T-cell (primary cell): Measurements from ENCODE around the gene P3H1. TPM values are rescaled to one million over a fixed set of nuclear protein-coding genes. Genes with fewer than 3 reads are reported as not detected.
A peak's percentile ranks its signal among the peaks of the same experiment; 100 is the strongest.
"Not testable (repeated sequence)": the region's sequence is repeated elsewhere in the genome, so short reads cannot be mapped to it uniquely, and the experiment has no call there.

Experiments
- ATAC-seq, 4 experiments: fragments of 200-7000 bp in 3 of 4; fragments of 150-1000 bp in 1 of 4; cut with Tn5 transposase; replicated peaks in 1 of 4; 1 replicate in 3 of 4; 2 replicates in 1 of 4; pipeline ENCODE4 v1.10.0; 2021; ENCODE audit warnings: moderate library complexity in 3 of 4, mild to moderate bottlenecking in 2 of 4, moderate number of reproducible peaks in 1 of 4
- CTCF ChIA-PET, 2 donors: fragments of 300-600 bp; sonication (Branson Sonifier 250); formaldehyde crosslinking; loops; one replicate each; lab custom pipeline; 2022; ENCODE audit warnings: antibody characterized with exemption in 2 of 2; lab: Charles Lee
- POLR2A ChIA-PET, 2 donors: fragments of 300-600 bp; sonication (Branson Sonifier 250); formaldehyde crosslinking; loops; one replicate each; lab custom pipeline; 2022; ENCODE audit warnings: antibody characterized with exemption in 2 of 2; lab: Charles Lee
- DNase-seq, 35 experiments: peaks; one replicate each; pipeline versions ENCODE4 v3.0.0 to v3.0.0-alpha.2; 2013 to 2023
- H3K27ac ChIP-seq: one replicate; pipeline ENCODE4 v1.5.1; 2013; ENCODE audit warnings: low read length
- H3K27me3 ChIP-seq, 2 experiments: replicated peaks in 1 of 2; 1 replicate in 1 of 2; 2 replicates in 1 of 2; pipeline versions ENCODE4 v1.6.1 to v1.7.0; 2013; ENCODE audit warnings: low read length in 1 of 2, mixed read lengths in 1 of 2; ENCODE audit not compliant: control insufficient read depth in 2 of 2, insufficient read depth in 2 of 2; ENCODE audit errors: extremely low read depth in 1 of 2
- H3K36me3 ChIP-seq, 2 donors: 1 replicate in 1 of 2; 2 replicates in 1 of 2; pipeline versions ENCODE4 v1.6.1 to v1.7.0; 2013; ENCODE audit warnings: low read length in 1 of 2; ENCODE audit not compliant: control insufficient read depth in 2 of 2, insufficient read depth in 1 of 2; ENCODE audit errors: extremely low read depth in 1 of 2
- H3K4me1 ChIP-seq, 2 experiments: 1 replicate in 1 of 2; 2 replicates in 1 of 2; pipeline versions ENCODE4 v1.6.1 to v1.7.0; 2013; ENCODE audit warnings: low read length in 2 of 2, mixed read lengths in 1 of 2; ENCODE audit not compliant: insufficient read depth in 2 of 2, control insufficient read depth in 1 of 2; ENCODE audit errors: extremely low read depth in 1 of 2
- H3K4me3 ChIP-seq, 2 donors: 1 replicate in 1 of 2; 2 replicates in 1 of 2; pipeline versions ENCODE4 v1.5.1 to v1.7.0; 2013; ENCODE audit warnings: mild to moderate bottlenecking in 2 of 2, low read length in 1 of 2, moderate library complexity in 1 of 2; ENCODE audit not compliant: control insufficient read depth in 1 of 2; ENCODE audit errors: extremely low read depth in 1 of 2
- H3K9me3 ChIP-seq: 2 replicates; pipeline ENCODE4 v1.7.0; 2013
- H3K27ac Mint-ChIP-seq, 2 donors: one replicate each; pipeline ENCODE4 v1.8.0; 2020 to 2021; ENCODE audit warnings: mild to moderate bottlenecking in 2 of 2, mixed read lengths in 2 of 2
- H3K27me3 Mint-ChIP-seq, 2 donors: one replicate each; pipeline ENCODE4 v1.8.0; 2021 to 2022; ENCODE audit warnings: mixed read lengths in 2 of 2
- H3K36me3 Mint-ChIP-seq: one replicate; pipeline ENCODE4 v1.8.0; 2021; ENCODE audit warnings: mixed read lengths
- H3K4me1 Mint-ChIP-seq, 3 donors: one replicate each; pipeline ENCODE4 v1.8.0; 2020 to 2022; ENCODE audit warnings: mixed read lengths in 3 of 3, mild to moderate bottlenecking in 1 of 3
- H3K4me3 Mint-ChIP-seq, 3 donors: one replicate each; pipeline ENCODE4 v1.8.0; 2020 to 2022; ENCODE audit warnings: mild to moderate bottlenecking in 3 of 3, mixed read lengths in 3 of 3, moderate library complexity in 3 of 3
- H3K9me3 Mint-ChIP-seq, 3 donors: one replicate each; pipeline ENCODE4 v1.8.0; 2020 to 2022; ENCODE audit warnings: mixed read lengths in 3 of 3
- WGBS: methylation state at CpG from one replicate; pipeline ENCODE4 v1.1.5; 2013; ENCODE audit warnings: missing lambda C conversion rate; ENCODE audit not compliant: insufficient coverage; 5-methylcytosine and 5-hydroxymethylcytosine counted together
- total RNA-seq, 35 experiments: library from RNA in 6 of 35; stranded (reverse) in 6 of 35; fragments of 120-200 nt in 1 of 35; gene quantifications; one replicate each; pipeline versions ENCODE4 v1.2.1 to v1.2.4 and lab custom pipeline; 2013 to 2026

Gene P3H1
- total RNA-seq, 5 donors from 2014 or later (not counting 1 experiment from before 2014, with no cell fraction given) = 23.5 to 62.9 (median 58.3) TPM

GRCh38 chr1:42723511-42723910 lies 43.3 kb downstream of the P3H1 start:
- Histone ChIP-seq H3K4me1 (no peaks in the 10 kb centered on the region), H3K27me3 (no peaks in the 10 kb centered on the region), H3K9me3 (no peaks in the 10 kb centered on the region), H3K4me3 (no peak overlapping the region), H3K27ac (no peak overlapping the region), H3K36me3 (no peaks in the 10 kb centered on the region)
- ChIA-PET POLR2A (no interaction called here), CTCF (interaction anchor here in 1 of 2 donors (0.7 kb wide), 1 partner anchor 1959 kb away, joined by 3 read pairs; no protein-coding TSS in a partner anchor)
- Mint-ChIP-seq H3K36me3 (peaks cover 4% of the 10 kb centered on the region), H3K4me3 (no peak overlapping the region), H3K9me3 (no peaks in the 10 kb centered on the region), H3K27ac (no peak overlapping the region), H3K27me3 (no peaks in the 10 kb centered on the region), H3K4me1 (no peaks in the 10 kb centered on the region)
- WGBS = 76% methylated on average over 3 of the region's 6 CpGs
- DNase-seq (no peak), ATAC-seq (no peak)

GRCh38 chr1:42722403-42722802 lies 44.4 kb downstream of the P3H1 start:
- H3K27ac Mint-ChIP-seq, POLR2A ChIA-PET, H3K27me3 Mint-ChIP-seq, H3K4me1 ChIP-seq, H3K36me3 ChIP-seq, H3K9me3 ChIP-seq, ATAC-seq, H3K9me3 Mint-ChIP-seq, H3K4me3 Mint-ChIP-seq, DNase-seq, H3K4me1 Mint-ChIP-seq, H3K27me3 ChIP-seq, H3K27ac ChIP-seq, H3K4me3 ChIP-seq: not testable (repeated sequence)
- CTCF ChIA-PET = interaction anchor here in 1 of 2 donors (0.7 kb wide), 1 partner anchor 24 kb away, joined by 5 read pairs; no protein-coding TSS in a partner anchor
- peaks cover 13% of the 10 kb centered on the region for H3K36me3 Mint-ChIP-seq
- no CpG with 5 or more reads among the region's 2 CpGs for WGBS

GRCh38 chr1:42721926-42722325 lies 44.9 kb downstream of the P3H1 start:
- H3K4me3 ChIP-seq = no peak overlapping the region
- no CpG with 5 or more reads among the region's 3 CpGs for WGBS
- H3K9me3 Mint-ChIP-seq = no peaks in the 10 kb centered on the region
- ATAC-seq = no peak
- DNase-seq = no peak
- POLR2A ChIA-PET = no interaction called here
- H3K36me3 ChIP-seq = no peaks in the 10 kb centered on the region
- H3K27me3 ChIP-seq = no peaks in the 10 kb centered on the region
- H3K4me3 Mint-ChIP-seq = no peak overlapping the region
- CTCF ChIA-PET = interaction anchor here in 1 of 2 donors (0.7 kb wide), 1 partner anchor 23 kb away, joined by 5 read pairs; no protein-coding TSS in a partner anchor
- H3K27ac Mint-ChIP-seq = no peak overlapping the region
- no peak overlapping the region for H3K27ac ChIP-seq
- H3K27me3 Mint-ChIP-seq = no peaks in the 10 kb centered on the region
- peaks cover 18% of the 10 kb centered on the region for H3K36me3 Mint-ChIP-seq
- no peaks in the 10 kb centered on the region for H3K4me1 ChIP-seq
- H3K4me1 Mint-ChIP-seq = no peaks in the 10 kb centered on the region
- H3K9me3 ChIP-seq = no peaks in the 10 kb centered on the region

GRCh38 chr1:42720868-42721267 lies 46.0 kb downstream of the P3H1 start:
- Mint-ChIP-seq H3K9me3 (peaks cover 0 to 4% (median 0%) of the 10 kb centered on the region in 3 donors), H3K36me3 (peaks cover 25% of the 10 kb centered on the region)

GRCh38 chr1:42714441-42714840 lies 52.4 kb downstream of the P3H1 start:
- H3K4me1 ChIP-seq, H3K27ac Mint-ChIP-seq, H3K27me3 ChIP-seq, POLR2A ChIA-PET, H3K4me3 ChIP-seq, H3K36me3 ChIP-seq, DNase-seq, ATAC-seq, H3K4me3 Mint-ChIP-seq, H3K9me3 ChIP-seq, H3K27ac ChIP-seq, H3K27me3 Mint-ChIP-seq: not testable (repeated sequence)
- CTCF ChIA-PET = interaction anchor here in 1 of 2 donors (0.7 kb wide), 1 partner anchor 248 kb away, joined by 5 read pairs; no protein-coding TSS in a partner anchor
- peaks cover 15 to 20% (median 17%) of the 10 kb centered on the region in 3 donors for H3K9me3 Mint-ChIP-seq
- H3K4me1 Mint-ChIP-seq = peaks cover 4 to 13% (median 7%) of the 10 kb centered on the region in 3 donors
- H3K36me3 Mint-ChIP-seq = peaks cover 73% of the 10 kb centered on the region

More at GRCh38 chr1:42720868-42721267, 46.0 kb downstream of the P3H1 start:
- no peaks in the 10 kb centered on the region for H3K4me1 Mint-ChIP-seq
- Histone ChIP-seq H3K9me3 (no peaks in the 10 kb centered on the region), H3K4me1 (no peaks in the 10 kb centered on the region), H3K4me3 (no peak overlapping the region), H3K27ac (no peak overlapping the region), H3K36me3 (peaks cover 0 to 5% of the 10 kb centered on the region in 2 donors), H3K27me3 (no peaks in the 10 kb centered on the region)
- no peak overlapping the region for H3K27ac Mint-ChIP-seq
- ATAC-seq (no peak), DNase-seq (no peak)
- POLR2A ChIA-PET = no interaction called here
- WGBS = no CpG with 5 or more reads among the region's 1 CpG
- no peaks in the 10 kb centered on the region for H3K27me3 Mint-ChIP-seq
- H3K4me3 Mint-ChIP-seq = no peak overlapping the region
- CTCF ChIA-PET = no interaction called here

- no peaks in the 10 kb centered on the region for H3K27me3 ChIP-seq
- ATAC-seq (no peak), DNase-seq (no peak)
- no peak overlapping the region for H3K4me3 ChIP-seq
- ChIA-PET POLR2A (interaction anchor here (0.5 to 0.6 kb wide), 2 partner anchors 59 to 75 kb away, joined by 3 to 12 read pairs; no protein-coding TSS in a partner anchor), CTCF (no interaction called here)
- no peaks in the 10 kb centered on the region for H3K4me1 ChIP-seq
- H3K9me3 Mint-ChIP-seq = peaks cover 15 to 20% (median 17%) of the 10 kb centered on the region in 3 donors
- H3K4me1 Mint-ChIP-seq = peaks cover 4 to 13% (median 7%) of the 10 kb centered on the region in 3 donors
- H3K27ac Mint-ChIP-seq = peak overlapping the region in 1 of 2 donors; percentile 37
- H3K36me3 Mint-ChIP-seq = peaks cover 70% of the 10 kb centered on the region
- no peak overlapping the region for H3K27ac ChIP-seq
- H3K27me3 Mint-ChIP-seq = no peaks in the 10 kb centered on the region
- no peak overlapping the region for H3K4me3 Mint-ChIP-seq
- peaks cover 3 to 6% of the 10 kb centered on the region in 2 donors for H3K36me3 ChIP-seq
- no peaks in the 10 kb centered on the region for H3K9me3 ChIP-seq
These were observed 53.5 kb downstream of the P3H1 start for GRCh38 chr1:42713293-42713692.
